Left lung (tissue), 10 donors: Measurements from ENCODE around the gene CSRP1. TPM values are rescaled to one million over a fixed set of nuclear protein-coding genes. Genes with fewer than 3 reads are reported as not detected.

Experiments used
- ATAC-seq: fragments of 200-7000 bp; cut with Tn5 transposase; one replicate; pipeline ENCODE4 v1.9.1; 2020; ENCODE audit warnings: moderate library complexity
- DNase-seq, 4 donors: peaks; one replicate each; pipeline ENCODE4 v3.0.0-alpha.2; 2013 to 2020
- H3K27ac ChIP-seq, 2 donors: fragments of 200-600 bp; sonication (generic) in 1 of 2; one replicate each; pipeline versions ENCODE4 v1.5.0 to v1.8.0; 2020 to 2021
- H3K27me3 ChIP-seq, 2 donors: fragments of 200-600 bp; sonication (generic) in 1 of 2; one replicate each; pipeline versions ENCODE4 v1.5.0 to v1.8.0; 2020 to 2021
- H3K36me3 ChIP-seq, 2 donors: fragments of 200-600 bp; sonication (generic) in 1 of 2; one replicate each; pipeline versions ENCODE4 v1.5.0 to v1.8.0; 2020 to 2021
- H3K4me1 ChIP-seq, 2 donors: fragments of 200-600 bp; one replicate each; pipeline ENCODE4 v1.8.0; 2021
- H3K4me3 ChIP-seq, 2 donors: fragments of 200-600 bp; sonication (generic) in 1 of 2; one replicate each; pipeline versions ENCODE4 v1.5.0 to v1.8.0; 2020 to 2021; ENCODE audit warnings: mild to moderate bottlenecking in 1 of 2
- H3K9me3 ChIP-seq, 2 donors: fragments of 200-600 bp; sonication (generic) in 1 of 2; one replicate each; pipeline versions ENCODE4 v1.5.0 to v1.8.0; 2020 to 2021
- CTCF ChIP-seq, 2 donors: fragments of 200-600 bp; sonication (generic) in 1 of 2; IDR thresholded peaks; one replicate each; pipeline versions ENCODE4 v1.5.0 to v1.8.0; 2021; ENCODE audit warnings: antibody characterized with exemption in 2 of 2
- intact Hi-C, 2 donors: fragments of 100-400 bp; cut with DNase I; formaldehyde crosslinking; loops; one replicate each; pipeline versions ENCODE4 v1.11.2 to v1.14.2; 2022
- polyA plus RNA-seq, 6 donors: library from polyadenylated mRNA; unstranded; fragments of 120-200 nt; gene quantifications; one replicate each; pipeline ENCODE4 v1.2.1, GENCODE V29; 2013; ENCODE audit not compliant: insufficient read length in 6 of 6
- total RNA-seq, 2 donors: library from RNA; stranded (reverse); fragmentation: NEBNext Ultra II Directional; extraction: Animal tissue kit (Norgen Biotek cat#: 25700); gene quantifications; one replicate each; pipeline ENCODE4 v1.2.1, GENCODE V29; 2021
- donor health status: DM: no; HTN: yes; CAD: no.
- donor health status: DM: no; HTN: no; CAD: no.

Gene CSRP1
- total and polyA plus RNA-seq, 8 donors, result 215 to 360 (median 254) TPM

GRCh38 chr1:201509601-201510374 lies 2.9 kb upstream of the CSRP1 start:
- Histone ChIP-seq H3K9me3 (no peaks in the 10 kb centered on the region), H3K4me1 (peaks cover 26 to 59% of the 10 kb centered on the region in 2 donors), H3K27me3 (no peaks in the 10 kb centered on the region), H3K27ac (no peak overlapping the region), H3K36me3 (no peaks in the 10 kb centered on the region), H3K4me3 (no peak overlapping the region)
- intact Hi-C loops, result loop anchor here in 1 of 2 donors (10.0 kb wide), 1 partner anchor 65 kb away; no protein-coding TSS in a partner anchor
- ATAC-seq (no peak), DNase-seq (no peak)
- TF ChIP-seq CTCF (IDR thresholded peaks at IDR 0.05), result no peak

- no peak overlapping the region for H3K27ac ChIP-seq
- ATAC-seq (no peak), DNase-seq (no peak)
- no peaks in the 10 kb centered on the region for H3K27me3 ChIP-seq
- TF ChIP-seq CTCF (IDR thresholded peaks at IDR 0.05), result no peak
- intact Hi-C loops, result no loop called here
- no peak overlapping the region for H3K4me3 ChIP-seq
- H3K4me1 ChIP-seq, result peaks cover 35 to 69% of the 10 kb centered on the region in 2 donors
- H3K9me3 ChIP-seq, result no peaks in the 10 kb centered on the region
- no peaks in the 10 kb centered on the region for H3K36me3 ChIP-seq
Measured at GRCh38 chr1:201508809-201509208, 1.9 kb upstream of the CSRP1 start.

GRCh38 chr1:201507360-201507675 lies 395 bp upstream of the CSRP1 start:
- intact Hi-C loops, result no loop called here
- H3K27ac ChIP-seq, result peak overlapping the region; percentile 90 to 96
- H3K4me1 ChIP-seq, result peaks cover 43 to 74% of the 10 kb centered on the region in 2 donors
- no peak for TF ChIP-seq CTCF (IDR thresholded peaks at IDR 0.05)
- no peak for ATAC-seq
- H3K4me3 ChIP-seq, result peak overlapping the region; percentile 65 to 73
- H3K27me3 ChIP-seq, result no peaks in the 10 kb centered on the region
- DNase-seq, result no peak
- no peaks in the 10 kb centered on the region for H3K36me3 ChIP-seq
- no peaks in the 10 kb centered on the region for H3K9me3 ChIP-seq

- peak overlapping the region; percentile 65 to 73 for H3K4me3 ChIP-seq
- peak overlapping the region; percentile 90 to 96 for H3K27ac ChIP-seq
- ATAC-seq, result no peak
- peaks cover 41 to 73% of the 10 kb centered on the region in 2 donors for H3K4me1 ChIP-seq
- no peaks in the 10 kb centered on the region for H3K9me3 ChIP-seq
- no peaks in the 10 kb centered on the region for H3K36me3 ChIP-seq
- no peak for DNase-seq
- intact Hi-C loops, result no loop called here
- H3K27me3 ChIP-seq, result no peaks in the 10 kb centered on the region
- no peak for TF ChIP-seq CTCF (IDR thresholded peaks at IDR 0.05)
Measured at GRCh38 chr1:201506092-201506491, 831 bp downstream of the CSRP1 start.

- H3K36me3 ChIP-seq, result no peaks in the 10 kb centered on the region
- no peaks in the 10 kb centered on the region for H3K27me3 ChIP-seq
- peak overlapping the region; percentile 65 to 73 for H3K4me3 ChIP-seq
- ATAC-seq (peak; percentile 18), DNase-seq (peak in 1 of 4 donors; percentile 54)
- peaks cover 47 to 78% of the 10 kb centered on the region in 2 donors for H3K4me1 ChIP-seq
- H3K9me3 ChIP-seq, result no peaks in the 10 kb centered on the region
- intact Hi-C loops, result no loop called here
- no peak for TF ChIP-seq CTCF (IDR thresholded peaks at IDR 0.05)
- peak overlapping the region; percentile 90 to 96 for H3K27ac ChIP-seq
Measured at GRCh38 chr1:201505503-201505890, 1.4 kb downstream of the CSRP1 start.
